GM18508 (cell line): Measurements from ENCODE around the gene ZNF367.
"Not testable (repeated sequence)": the region's sequence is repeated elsewhere in the genome, so short reads cannot be mapped to it uniquely, and the experiment has no call there.

ENCODE experiments used
- ATAC-seq: cut with Tn5 transposase; IDR thresholded peaks from one replicate; pipeline ENCODE4 v1.9.1; 2021; ENCODE audit warnings: moderate number of reproducible peaks; ENCODE audit not compliant: insufficient read depth, unreplicated experiment

Gene ZNF367

GRCh38 chr9:96375507-96375906, 42.7 kb downstream of the ZNF367 start:
- ATAC-seq = not testable (repeated sequence)

- no peak for ATAC-seq
These were observed 50.2 kb downstream of the ZNF367 start for GRCh38 chr9:96367943-96368342.

DNA sequence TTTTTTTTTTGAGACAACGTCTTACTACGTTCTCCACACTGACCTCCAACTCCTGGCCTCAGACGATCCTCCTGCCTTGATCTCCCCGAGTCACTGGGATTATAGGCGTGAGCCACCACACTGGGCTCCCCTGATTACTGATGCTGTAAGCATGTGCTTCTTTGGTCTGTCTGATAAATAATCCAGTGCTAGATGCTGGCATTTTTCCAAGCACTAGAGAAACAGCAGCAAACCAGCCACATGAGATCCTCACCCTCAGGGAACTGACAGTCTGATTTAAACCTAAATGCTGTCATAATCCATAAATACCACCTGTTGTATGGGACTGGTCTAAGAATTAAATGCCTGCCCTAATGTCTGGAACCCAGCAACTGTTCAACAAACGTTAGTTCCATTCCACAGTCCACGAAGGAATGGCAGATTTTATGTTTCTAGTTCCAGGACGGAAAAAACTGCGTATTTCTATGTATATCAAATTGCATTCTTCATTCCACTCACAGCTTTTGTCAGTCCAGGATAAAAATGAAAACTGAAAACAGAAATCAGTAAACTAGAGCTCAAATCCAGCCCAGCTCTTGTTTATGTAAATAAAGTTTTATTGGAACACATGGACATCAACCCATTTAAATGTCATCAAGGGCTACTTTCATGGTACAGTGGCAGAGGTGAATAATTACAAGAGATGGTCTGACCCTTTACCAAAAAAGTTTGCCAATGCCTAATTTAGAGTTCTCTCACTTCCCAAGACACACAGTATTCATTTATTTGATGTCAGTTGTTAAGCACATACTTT, 54.8 kb downstream of the ZNF367 start:
- no peak for ATAC-seq

DNA sequence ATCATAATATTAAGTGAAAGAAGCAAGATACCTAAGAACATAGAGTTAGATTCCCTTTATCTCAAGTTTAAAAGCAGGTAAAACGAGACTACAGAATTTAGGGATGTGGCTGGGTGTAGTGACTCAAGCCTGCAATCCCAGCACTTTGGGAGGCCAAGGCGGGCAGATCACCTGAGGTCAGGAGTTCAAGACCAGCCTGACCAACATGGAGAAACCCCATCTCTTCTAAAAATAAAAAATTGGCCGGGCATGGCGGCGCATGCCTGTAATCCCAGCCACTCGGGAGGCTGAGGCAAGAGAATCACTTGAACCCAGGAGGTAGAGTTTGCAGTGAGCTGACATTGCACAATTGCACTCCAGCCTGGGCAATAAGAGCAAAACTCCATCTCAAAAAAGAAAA, 56.1 kb downstream of the ZNF367 start:
- not testable (repeated sequence) for ATAC-seq

DNA sequence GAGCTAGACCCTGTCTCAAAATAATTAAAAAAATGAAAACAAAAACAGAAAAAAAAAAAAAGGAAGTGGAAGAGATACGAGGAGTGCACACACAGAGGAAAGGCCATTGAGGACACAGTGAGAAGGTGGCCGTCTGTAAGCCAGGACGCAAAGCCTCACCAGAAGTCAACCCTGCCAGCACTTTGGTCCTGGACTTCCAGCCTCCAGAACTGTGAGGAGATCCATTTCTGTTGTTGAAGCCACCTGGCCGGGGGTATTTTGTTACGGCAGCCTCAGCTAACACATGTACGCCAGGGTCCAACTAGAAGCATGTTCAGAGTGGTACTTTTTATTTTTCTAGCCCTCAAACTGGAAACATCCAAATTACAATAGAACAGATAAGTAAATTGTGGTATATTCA, 56.5 kb downstream of the ZNF367 start:
- ATAC-seq = no peak

- ATAC-seq = no peak
These were observed 57.2 kb downstream of the ZNF367 start for GRCh38 chr9:96360976-96361375.

DNA sequence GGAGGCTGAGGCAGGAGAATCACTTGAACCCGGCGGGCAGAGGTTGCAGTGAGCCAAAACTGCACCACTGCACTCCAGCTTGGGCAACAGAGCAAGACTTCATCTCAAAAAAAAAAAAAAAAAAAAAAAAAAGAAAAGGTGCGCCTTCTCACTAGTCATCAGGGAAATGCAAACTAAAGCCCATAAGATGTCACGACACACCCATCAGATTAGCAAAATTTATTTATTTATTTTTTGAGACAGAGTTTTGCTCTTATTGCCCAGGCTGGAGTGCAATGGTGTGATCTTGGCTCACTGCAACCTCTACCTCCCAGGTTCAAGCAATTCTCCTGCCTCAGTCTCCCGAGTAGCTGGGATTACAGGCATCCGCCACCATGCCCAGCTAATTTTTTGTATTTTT, 57.6 kb downstream of the ZNF367 start:
- ATAC-seq = not testable (repeated sequence)

- no peak for ATAC-seq
These were observed 67.3 kb downstream of the ZNF367 start for GRCh38 chr9:96350866-96351265.

- no peak for ATAC-seq
These were observed 69.9 kb downstream of the ZNF367 start for GRCh38 chr9:96348261-96348660.

GRCh38 chr9:96345551-96345950, 72.6 kb downstream of the ZNF367 start:
- no peak for ATAC-seq

- ATAC-seq = no peak
These were observed 73.6 kb downstream of the ZNF367 start for GRCh38 chr9:96344458-96345180.

DNA sequence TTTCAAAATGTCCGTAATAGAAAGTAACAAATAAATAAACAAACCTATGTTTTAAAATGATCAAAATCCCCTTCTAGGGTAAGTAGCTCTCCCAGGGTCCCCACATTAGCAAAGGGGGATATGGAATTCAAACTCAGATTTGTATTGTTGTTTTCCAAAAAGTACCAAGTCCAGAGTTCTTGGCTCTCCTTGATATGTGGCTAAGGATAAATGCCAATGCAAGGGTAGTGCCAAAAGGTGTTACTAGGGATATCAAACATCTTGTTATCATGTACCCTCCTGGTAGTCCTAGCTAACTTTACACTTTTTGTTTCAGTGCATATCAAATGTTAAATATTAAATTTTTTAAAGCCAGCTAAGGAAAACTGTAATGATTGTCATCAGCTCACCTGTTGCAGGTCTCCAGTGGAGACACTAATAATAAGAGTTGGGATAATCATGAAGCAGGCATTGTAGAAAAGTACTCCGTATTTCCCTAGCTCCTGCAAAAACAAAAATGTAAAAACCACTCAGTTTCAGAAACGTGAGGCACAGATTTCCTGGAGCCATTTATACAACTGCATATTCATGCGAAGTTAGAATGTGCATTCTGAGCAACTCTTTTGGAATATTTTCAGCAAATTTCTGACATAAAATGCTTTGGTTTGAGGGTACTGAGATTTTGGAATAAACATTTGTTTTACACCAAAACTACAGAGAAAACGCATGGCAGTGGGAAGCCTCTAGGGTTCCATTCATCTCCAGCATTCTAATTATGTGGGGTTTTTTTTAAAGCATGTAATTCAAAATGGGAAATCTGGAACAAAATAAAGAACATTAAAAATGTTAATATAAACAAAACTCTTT, 74.4 kb downstream of the ZNF367 start:
- ATAC-seq = no peak

DNA sequence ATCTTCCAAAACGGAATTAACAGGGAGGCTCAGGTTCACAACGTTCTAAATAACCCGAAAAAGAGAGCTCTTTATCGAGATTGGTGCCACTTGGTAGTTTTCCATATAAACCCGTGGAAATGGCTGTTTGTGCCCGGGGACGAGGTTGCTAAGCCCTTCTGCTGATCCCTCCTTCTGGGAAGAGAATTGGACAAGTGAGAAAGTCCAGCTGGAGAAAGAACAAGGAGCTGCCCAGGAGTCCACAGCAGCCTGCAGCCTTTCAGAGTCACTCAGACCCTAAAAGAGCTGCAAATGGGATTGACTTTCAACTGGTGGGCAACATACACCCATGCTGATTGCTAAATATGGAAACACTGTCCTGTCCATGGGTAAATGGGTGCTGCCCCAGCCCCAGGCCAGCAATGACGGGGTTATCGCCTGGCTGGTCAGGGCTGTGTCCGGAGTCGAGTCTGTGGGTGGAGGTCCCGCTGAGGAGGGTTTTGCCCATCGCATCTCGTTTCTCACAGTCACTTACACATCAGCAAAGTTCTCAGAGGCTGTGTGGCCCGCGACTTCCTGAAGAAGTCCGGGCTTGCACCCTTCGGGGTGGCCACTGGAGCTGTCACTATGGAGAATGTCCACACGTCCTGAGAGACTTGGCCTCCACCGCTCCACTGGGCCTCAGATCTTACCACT, 75.5 kb downstream of the ZNF367 start:
- no peak for ATAC-seq

DNA sequence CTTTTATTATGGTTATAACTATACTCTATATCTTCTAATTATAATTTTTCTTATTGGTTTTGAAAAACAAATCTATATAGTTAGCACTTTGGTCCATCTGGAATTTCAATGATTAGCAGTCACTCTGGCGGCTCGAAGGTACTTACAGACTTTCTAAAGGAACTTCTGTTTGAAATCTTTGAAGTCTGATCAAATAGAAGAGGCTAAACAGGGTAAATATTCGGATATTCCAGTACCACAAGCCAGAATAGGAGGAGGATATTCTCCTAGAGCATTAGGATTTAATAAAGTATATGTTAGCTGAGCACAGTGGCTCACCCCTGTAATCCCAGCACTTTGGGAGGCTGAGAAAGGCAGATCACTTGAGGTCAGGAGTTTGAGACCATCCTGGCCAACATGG, 77.5 kb downstream of the ZNF367 start:
- no peak for ATAC-seq

DNA sequence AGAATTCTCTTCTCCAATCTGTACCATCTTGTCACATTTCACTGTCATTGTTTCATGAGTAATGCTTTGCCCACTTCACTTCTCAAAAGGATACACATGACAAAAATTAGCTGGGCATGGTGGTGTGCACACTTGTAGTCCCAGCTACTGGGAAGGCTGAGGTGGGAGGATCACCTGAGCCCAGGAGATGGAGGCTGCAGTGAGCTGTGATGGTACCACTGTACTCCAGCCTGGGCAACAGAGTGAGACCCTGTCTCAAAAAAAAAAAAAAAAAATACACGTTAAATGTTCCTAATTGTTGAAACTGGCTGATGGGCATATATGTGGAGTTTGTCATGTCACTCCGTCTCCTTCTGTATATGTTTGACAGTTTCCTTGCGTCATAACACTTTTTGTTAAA, 79.9 kb downstream of the ZNF367 start:
- no peak for ATAC-seq
